ENCODE measurements around the gene HPD.
A peak's percentile ranks its signal among the peaks of the same experiment; 100 is the strongest.
"Not testable (repeated sequence)": the region's sequence is repeated elsewhere in the genome, so short reads cannot be mapped to it uniquely, and the experiment has no call there.

The HPD gene

GRCh38 chr12:121858662-121859572, at the start of gene HPD:
HPD (minus strand) TSS chr12:121858859; CDS start chr12:121858823, 36 bp downstream.
- DNase-seq, result no peak

GRCh38 chr12:121905746-121906145, 47.1 kb upstream of the HPD start:
- DNase-seq, result no peak

- no peak for DNase-seq
These were observed 44.5 kb upstream of the HPD start for GRCh38 chr12:121903202-121903601.

GRCh38 chr12:121899590-121899989, 40.9 kb upstream of the HPD start:
- DNase-seq, result no peak

- DNase-seq, result no peak
These were observed 39.6 kb upstream of the HPD start for GRCh38 chr12:121898287-121898686.

- peak in 1 of 2 donors; percentile 20 for DNase-seq
These were observed 36.0 kb upstream of the HPD start for GRCh38 chr12:121894633-121895032.

GRCh38 chr12:121893961-121894460, 35.4 kb upstream of the HPD start:
- DNase-seq, result no peak

- DNase-seq, result no peak
These were observed 34.3 kb upstream of the HPD start for GRCh38 chr12:121892673-121893561.

GRCh38 chr12:121889661-121890060, 31.0 kb upstream of the HPD start:
- not testable (repeated sequence) for DNase-seq

GRCh38 chr12:121889274-121889624, 30.6 kb upstream of the HPD start:
- DNase-seq, result no peak

- peak; percentile 96 to 98 for DNase-seq
These were observed 30.0 kb upstream of the HPD start, which contains the start of gene PSMD9 for GRCh38 chr12:121888478-121889273. PSMD9 (plus strand) TSS chr12:121888790; CDS start chr12:121888857, 67 bp downstream.

GRCh38 chr12:121888083-121888477, 29.4 kb upstream of the HPD start:
- no peak for DNase-seq

GRCh38 chr12:121885129-121885528, 26.5 kb upstream of the HPD start:
- DNase-seq, result not testable (repeated sequence)

GRCh38 chr12:121883315-121883660, 24.6 kb upstream of the HPD start:
- no peak for DNase-seq

GRCh38 chr12:121876080-121876447, 17.4 kb upstream of the HPD start:
- DNase-seq, result not testable (repeated sequence)

- DNase-seq, result no peak
These were observed 16.9 kb upstream of the HPD start for GRCh38 chr12:121875582-121875981.

- DNase-seq, result no peak
These were observed 15.4 kb upstream of the HPD start for GRCh38 chr12:121874071-121874470.

GRCh38 chr12:121873216-121873569, 14.5 kb upstream of the HPD start:
- no peak for DNase-seq

- DNase-seq, result no peak
These were observed 14.0 kb upstream of the HPD start for GRCh38 chr12:121872546-121873215.

- no peak for DNase-seq
These were observed 12.8 kb upstream of the HPD start for GRCh38 chr12:121871467-121871866.

- not testable (repeated sequence) for DNase-seq
These were observed 10.6 kb upstream of the HPD start for GRCh38 chr12:121869229-121869628.

- DNase-seq, result no peak
These were observed 7.7 kb upstream of the HPD start for GRCh38 chr12:121866331-121866730.
